NCI-H82 treated with DMSO at 0.1 percent for 48 hours (cell line): ENCODE results near the gene DDX49.

ENCODE experiments used
- DNase-seq: peaks from one replicate; lab custom pipeline; 2025; ENCODE audit not compliant: unreplicated experiment; lab: John Stamatoyannopoulos, UW

The DDX49 gene

GRCh38 chr19:18972301-18972811 lies 52.8 kb downstream of the DDX49 start:
- no peak for DNase-seq

GRCh38 chr19:18972851-18973250 lies 53.3 kb downstream of the DDX49 start:
- no peak for DNase-seq

GRCh38 chr19:18975011-18975410 lies 55.5 kb downstream of the DDX49 start:
- DNase-seq = no peak

- DNase-seq = no peak
These were observed 56.4 kb downstream of the DDX49 start for GRCh38 chr19:18975869-18976268.
